Activated CD4-positive, CD25-positive, alpha-beta regulatory T cell (primary cell): ENCODE results near the gene FBXL4.

Experiments used
- DNase-seq, 4 experiments: peaks; one replicate each; lab custom pipeline; 2025; lab: John Stamatoyannopoulos, UW

Gene FBXL4

DNA sequence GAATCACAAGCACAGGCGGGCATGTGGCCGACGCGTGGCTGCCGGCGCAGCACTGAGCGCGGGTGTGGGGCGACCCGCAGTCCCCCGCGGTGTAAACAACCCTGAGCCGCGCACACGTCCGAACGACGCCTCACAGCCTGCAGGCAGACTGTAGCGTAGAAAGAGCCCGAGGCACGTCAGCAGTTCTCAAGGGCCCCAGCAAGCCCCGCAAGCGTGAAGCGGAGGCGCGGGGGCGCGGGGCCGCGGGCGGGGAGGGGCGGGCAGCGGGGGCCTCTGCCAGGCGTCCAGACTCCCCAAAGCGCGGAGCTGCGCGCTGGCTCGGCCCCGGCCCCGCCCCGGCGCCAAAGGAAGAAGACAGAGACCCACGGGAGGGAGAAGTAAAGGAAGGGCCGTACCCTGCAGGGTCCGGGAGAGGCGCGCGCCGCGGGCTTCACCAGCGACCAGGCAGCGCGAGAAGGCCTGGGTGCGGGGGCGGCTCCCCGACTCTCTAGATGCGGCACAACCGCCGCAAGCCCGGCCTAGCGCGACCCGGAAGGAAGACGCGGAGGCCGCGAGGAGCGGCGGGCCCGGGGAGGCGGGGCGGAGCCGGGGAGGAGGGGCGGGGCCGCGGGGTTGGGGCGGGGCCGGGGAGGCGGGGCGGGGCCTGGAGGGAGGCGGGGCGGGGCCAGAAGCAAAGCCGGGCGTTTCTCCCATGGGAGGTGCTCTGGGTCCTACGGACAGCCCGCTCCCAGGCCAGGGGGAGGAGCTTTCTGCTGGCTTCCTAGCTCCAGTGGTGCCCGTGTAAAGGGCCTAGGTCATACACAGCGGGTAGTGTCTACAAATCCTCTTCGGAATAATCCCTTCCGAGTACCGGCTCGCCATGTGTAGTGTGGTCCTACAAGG, at the start of gene FBXL4:
Gene FBXL4, minus strand, starts transcription at position 536 of the 882 bp plus-strand sequence. CDS start 20,958 bp downstream, outside the sequence.
- peak; percentile 62 to 67 (median 65) for DNase-seq

DNA sequence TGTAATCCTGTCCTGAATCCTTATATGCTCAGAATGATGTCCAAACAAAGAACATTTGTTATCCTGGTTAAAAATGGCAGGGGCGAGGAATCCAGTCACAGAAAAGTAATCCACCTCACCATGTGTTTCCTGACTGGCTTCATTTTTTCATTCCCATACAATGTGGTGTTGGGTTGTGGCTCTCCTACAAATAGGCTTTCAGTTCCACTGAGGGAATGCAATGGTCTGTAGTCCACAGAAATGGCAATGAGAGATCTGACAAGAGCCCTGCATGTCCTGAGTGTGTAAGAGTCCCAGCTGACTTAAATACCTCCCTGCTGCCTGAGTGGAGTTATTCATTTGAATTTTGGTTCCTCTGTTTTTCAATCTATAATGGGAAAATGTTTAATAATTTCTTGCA, 47.4 kb upstream of the FBXL4 start:
- no peak for DNase-seq

- DNase-seq, result no peak
Observed at GRCh38 chr6:98992535-98992934, 44.8 kb upstream of the FBXL4 start.

- no peak for DNase-seq
Observed at GRCh38 chr6:98986071-98986615, 38.4 kb upstream of the FBXL4 start.

GRCh38 chr6:98985391-98985790, 37.6 kb upstream of the FBXL4 start:
- DNase-seq, result no peak

- DNase-seq, result no peak
Observed at GRCh38 chr6:98984121-98984520, 36.4 kb upstream of the FBXL4 start.

DNA sequence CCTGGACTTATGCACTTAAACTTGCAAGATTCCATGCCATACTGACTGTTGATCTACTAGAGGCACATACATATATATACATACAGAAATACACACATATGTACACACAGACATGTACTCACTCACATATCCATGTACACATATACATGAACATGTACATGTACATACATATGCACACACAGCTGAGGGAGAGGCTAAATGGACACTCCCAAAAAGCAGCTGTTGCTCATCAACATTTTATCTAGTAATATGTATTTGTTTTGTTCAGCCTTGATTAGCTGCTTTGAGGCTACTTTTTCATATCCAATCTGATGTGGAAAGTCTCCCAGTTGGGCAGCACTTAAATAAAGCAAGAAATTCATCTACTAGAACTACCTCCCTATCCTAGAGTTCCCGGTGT, 33.7 kb upstream of the FBXL4 start:
- no peak for DNase-seq

DNA sequence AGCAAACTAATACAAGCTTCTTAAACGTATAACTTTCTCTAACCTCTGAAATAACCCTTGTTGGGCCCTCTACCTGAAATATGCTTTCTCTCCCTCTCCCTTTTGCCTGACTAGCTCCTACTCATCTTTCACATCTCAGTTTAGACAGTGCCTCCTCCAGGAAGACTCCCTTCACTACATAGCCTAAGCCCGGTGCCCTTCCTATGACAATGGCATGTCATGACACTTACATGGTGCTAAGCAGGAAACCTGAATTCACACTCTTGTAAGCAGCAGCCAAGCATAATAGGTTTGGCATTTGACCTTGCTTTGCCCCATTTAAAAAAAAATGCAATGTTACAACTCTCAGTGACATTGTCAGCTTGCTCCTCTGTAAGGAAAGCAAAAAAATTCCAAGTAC, 33.1 kb upstream of the FBXL4 start:
- DNase-seq, result no peak

- DNase-seq, result no peak
Observed at GRCh38 chr6:98977671-98978292, 30.0 kb upstream of the FBXL4 start.

- DNase-seq, result no peak
Observed at GRCh38 chr6:98976674-98977385, 29.1 kb upstream of the FBXL4 start.

- DNase-seq, result no peak
Observed at GRCh38 chr6:98975421-98975820, 27.7 kb upstream of the FBXL4 start.

DNA sequence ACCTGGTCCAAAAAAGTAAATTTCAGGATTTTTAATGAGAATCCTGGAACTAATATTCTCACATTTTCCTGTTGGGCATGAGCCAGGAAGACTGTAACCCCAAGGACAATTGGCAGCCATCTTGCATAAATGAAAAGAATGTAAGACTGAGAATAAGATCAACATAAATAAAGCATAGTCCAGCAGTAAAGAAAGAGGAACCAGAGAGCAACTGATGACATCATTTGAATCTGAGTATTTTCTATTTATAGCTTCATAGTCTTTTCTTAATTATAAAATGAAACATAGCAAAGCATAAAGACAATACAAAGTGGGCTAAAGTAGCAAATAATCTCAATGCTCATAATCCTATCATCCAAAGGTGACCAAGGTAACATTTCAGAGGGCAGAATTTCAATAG, 26.6 kb upstream of the FBXL4 start:
- DNase-seq, result no peak

DNA sequence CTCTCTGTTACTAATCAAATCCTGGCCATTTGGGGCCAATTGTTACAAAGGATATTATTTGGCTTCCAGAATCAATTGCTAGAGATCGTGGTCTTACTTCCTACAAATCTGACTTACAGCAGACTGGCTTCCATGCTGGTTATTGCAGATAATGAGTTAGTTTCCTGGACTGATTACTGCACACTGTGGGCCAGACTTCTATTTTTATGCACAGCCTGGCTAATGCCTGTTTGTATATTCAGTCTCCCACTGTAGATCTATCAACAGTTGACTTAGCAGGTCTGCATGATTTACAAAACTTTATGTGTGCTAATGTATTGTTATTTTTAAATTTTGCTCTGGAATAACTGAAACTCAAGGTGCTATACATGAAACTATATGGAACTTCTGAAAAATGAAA, 25.8 kb upstream of the FBXL4 start:
- DNase-seq, result no peak

DNA sequence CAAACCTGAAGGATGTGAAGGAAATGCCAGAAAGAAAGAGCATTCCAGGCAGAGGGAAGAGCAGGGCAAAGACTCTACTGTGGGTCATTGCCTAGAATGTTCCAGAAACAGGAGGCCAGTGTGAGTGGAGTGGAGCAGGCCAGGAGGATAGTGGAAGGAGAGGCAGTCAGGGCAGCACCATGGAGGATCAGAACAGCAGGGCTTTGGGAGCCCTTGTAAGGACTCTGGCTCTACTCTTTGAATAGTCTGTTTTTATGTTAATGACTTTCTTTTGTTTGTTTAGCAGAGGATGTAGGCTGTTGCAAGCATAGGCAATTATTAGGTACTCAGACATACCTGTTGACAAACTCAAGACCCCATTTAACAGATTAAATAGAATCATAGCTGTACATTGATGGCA, 23.6 kb upstream of the FBXL4 start:
- DNase-seq, result no peak

DNA sequence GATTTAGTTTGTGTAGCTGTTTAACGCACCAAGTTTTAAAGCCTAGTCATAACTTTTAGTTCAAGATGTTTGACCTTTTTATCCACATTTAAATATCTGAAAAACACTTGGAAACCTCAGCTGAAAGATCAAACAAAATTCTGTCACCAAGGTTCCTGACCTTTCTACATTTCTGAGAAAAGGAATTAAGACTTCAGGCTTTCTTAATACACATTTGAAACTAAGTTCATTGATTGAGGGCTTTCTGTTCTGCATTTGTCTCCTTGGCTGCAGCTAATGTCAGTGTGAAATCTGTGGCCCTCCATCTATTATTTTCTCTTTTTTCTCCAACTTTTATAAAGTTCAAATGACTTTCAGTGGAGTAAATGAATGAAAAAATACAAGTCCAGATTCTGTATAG, 22.7 kb upstream of the FBXL4 start:
- DNase-seq, result no peak

DNA sequence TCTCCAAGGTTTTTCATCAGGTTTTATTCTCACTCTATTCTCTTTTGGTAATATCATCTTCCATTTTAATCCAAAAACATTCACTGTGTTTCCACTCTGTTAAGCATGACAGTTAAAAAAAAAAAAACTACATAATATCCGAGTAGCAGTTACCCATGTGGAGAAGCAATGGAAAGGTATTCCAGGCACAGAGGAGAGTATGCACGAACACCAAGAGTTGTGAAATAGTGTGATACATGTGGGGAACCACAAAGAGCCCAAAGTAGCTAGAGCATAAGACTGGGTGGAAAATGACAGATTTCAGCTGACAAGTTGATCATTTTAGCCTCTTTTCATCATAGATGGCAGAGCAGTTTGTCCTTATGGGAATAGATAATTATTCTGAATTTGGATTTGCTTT, 19.9 kb upstream of the FBXL4 start:
- no peak for DNase-seq

DNA sequence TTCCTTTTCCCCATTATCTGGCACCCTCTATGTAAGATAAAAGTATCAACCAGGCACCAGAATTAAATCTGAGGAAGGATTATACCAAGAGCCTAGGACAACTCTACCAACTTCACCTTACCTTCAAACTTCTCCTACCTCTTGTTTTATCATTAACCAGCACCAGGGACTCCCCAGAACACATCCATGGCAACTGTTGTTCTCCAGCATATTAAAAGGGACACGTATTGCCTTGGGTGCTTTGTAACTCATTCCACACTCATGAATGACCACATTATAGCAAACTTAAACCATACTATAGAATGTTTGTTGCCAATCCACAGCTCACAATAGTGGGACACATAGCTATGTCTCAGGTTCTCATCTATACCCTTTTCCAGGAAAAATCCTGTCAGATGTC, 11.9 kb upstream of the FBXL4 start:
- DNase-seq, result no peak

GRCh38 chr6:98958776-98959175, 11.0 kb upstream of the FBXL4 start:
- no peak for DNase-seq

DNA sequence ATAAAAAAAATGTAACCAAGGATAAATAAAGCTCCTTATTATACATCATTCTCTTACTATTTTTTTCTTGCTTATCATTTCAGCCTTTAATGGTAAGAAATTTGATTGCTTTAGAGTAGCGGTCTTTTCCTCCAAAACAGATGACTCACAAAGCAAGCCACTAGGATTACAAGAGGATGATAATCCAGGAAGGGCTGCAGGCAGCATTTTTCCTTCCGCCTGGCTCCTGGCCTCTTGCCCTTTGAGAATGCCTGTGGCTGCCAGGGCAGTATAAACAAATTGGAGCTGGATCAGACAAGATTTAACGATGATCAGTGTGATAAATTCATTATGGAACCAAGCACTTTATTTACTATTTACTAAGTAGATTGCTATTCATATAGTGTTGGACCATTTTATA, 9.7 kb upstream of the FBXL4 start:
- no peak for DNase-seq

DNA sequence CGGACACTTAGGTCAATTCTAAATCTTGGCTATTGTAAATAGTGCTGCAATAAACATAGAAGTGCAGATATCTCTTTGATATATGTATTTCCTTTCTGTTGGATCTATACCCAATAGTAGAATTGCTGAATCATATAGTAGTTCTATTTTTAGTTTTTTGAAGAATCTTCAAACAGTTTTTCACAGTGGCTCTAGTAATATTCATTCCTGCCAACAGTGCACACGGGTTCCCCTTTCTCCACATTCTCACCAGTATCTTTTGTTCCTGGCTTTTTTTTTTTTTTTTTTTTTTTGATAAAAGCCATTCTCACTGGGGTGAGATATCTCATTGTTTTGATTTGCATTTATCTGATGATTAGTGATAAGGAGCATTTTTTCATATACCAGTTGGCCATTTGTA, 1.8 kb upstream of the FBXL4 start:
- no peak for DNase-seq

DNA sequence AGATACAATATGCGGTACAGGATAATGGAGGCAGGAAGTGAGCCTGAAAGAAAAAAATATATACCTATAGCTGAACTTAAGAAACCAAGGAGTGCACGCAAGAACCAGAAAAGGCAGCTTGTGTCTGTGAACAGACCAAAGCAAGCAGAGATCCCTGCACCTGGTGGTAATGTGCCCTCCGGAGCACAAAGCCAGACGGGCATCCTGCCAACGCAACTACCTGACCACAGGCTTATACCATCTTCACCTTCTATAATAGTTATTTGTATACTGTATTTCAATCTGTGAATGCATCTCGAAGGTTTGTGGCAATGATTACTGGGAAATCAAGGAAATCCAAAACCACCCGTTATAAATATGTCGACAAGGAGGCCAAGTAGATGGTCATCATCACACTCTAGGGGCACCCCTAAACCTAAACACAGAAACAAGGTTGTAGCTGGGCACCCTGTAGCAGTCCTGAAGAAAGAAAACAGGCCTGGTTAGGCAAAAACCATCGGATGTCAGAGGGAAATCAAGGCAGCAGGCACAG, 801 bp downstream of the FBXL4 start:
- peak; percentile 1 to 5 (median 4) for DNase-seq

DNA sequence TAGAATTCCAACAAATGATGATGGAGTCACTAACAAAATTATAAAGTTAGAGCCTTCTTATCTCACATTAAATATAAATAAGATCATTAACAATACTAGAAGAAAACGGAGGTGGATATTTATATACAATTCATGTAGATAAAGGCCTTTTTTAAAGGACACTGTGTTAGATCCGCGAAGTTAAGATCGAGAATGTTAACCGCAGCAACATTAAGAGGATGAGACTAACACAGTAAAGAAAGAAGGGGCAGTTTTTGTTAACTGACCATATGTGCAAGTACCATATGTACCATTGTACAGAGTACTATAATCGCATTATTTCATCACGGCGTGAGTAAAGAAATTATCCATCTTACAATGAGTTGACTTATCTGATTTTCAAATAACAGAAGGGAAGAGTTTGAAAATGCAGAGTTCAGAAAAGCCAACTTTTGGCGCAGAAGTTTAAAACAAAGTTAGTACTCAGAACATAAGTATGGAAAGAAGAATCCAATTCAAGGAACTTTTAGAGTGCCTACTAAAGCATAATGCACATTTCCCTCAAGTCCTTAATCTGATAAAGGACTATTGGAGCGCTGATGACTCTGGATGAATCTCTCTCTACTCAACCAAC, 1.4 kb downstream of the FBXL4 start:
- no peak for DNase-seq
